NB4 (cell line): ENCODE data around the gene HIGD1B.

Experiments used
- MYC ChIP-seq: IDR thresholded peaks from 2 replicates; pipeline ENCODE4 v1.6.1; 2011; ENCODE audit warnings: low read depth, low read length
- POLR2A ChIP-seq: IDR thresholded peaks from 2 replicates; pipeline ENCODE4 v1.6.1; 2011; ENCODE audit warnings: mild to moderate bottlenecking; ENCODE audit not compliant: insufficient read length; ENCODE audit errors: extremely low read depth
- TF ChIP-seq, protein P1 (sequence below): IDR thresholded peaks from one replicate; pipeline ENCODE4 v1.5.1; 2012; ENCODE audit warnings: low read depth, low read length
- TF ChIP-seq, protein P2 (sequence below): IDR thresholded peaks from 2 replicates; pipeline ENCODE4 v1.6.1; 2011; ENCODE audit warnings: low read depth, low read length

DNA sequence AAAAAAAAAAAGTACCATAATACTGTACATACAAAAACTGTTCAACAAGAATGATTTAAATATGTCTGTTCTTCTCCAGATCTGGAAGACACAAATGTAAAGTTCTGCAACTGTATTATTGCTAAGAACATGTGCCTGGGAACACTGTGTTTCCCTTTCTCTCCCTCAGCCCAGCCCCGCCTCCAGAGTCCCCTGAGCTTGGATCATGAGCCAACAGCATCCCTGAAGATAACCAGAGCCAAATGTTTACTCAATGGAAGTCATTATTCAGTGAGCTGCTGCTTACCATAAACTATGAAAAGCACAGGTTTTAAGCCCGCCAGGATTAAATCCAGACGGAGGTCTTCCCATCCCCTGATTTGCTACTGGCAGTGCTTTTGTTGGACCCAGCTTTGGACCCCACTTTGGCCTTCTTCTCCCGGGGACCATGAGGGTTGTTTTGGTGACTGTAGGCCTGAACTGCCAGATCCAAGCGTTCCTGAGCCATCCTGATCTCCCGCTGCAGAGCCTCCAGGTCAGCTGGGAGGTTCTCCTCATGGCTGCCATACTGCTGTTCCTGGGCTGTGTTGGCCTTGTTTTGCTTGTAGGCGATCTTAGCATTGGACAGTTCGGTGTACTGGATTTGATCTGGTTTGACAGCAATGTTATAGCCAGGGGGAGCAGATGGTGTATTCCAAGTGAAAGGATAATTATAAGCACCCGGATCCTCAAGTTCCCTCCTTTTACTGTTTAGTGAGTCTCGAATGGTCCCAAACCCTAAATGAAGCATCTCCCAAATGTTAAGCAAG lies 43.2 kb upstream of the HIGD1B start:
- TF ChIP-seq, protein P1, sequence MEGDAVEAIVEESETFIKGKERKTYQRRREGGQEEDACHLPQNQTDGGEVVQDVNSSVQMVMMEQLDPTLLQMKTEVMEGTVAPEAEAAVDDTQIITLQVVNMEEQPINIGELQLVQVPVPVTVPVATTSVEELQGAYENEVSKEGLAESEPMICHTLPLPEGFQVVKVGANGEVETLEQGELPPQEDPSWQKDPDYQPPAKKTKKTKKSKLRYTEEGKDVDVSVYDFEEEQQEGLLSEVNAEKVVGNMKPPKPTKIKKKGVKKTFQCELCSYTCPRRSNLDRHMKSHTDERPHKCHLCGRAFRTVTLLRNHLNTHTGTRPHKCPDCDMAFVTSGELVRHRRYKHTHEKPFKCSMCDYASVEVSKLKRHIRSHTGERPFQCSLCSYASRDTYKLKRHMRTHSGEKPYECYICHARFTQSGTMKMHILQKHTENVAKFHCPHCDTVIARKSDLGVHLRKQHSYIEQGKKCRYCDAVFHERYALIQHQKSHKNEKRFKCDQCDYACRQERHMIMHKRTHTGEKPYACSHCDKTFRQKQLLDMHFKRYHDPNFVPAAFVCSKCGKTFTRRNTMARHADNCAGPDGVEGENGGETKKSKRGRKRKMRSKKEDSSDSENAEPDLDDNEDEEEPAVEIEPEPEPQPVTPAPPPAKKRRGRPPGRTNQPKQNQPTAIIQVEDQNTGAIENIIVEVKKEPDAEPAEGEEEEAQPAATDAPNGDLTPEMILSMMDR = no peak
- no peak for TF ChIP-seq MYC
- TF ChIP-seq, protein P2, sequence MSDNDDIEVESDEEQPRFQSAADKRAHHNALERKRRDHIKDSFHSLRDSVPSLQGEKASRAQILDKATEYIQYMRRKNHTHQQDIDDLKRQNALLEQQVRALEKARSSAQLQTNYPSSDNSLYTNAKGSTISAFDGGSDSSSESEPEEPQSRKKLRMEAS = no peak
- TF ChIP-seq POLR2A = no peak
